Measurements from ENCODE around the gene ETV3. TPM values are rescaled to one million over a fixed set of nuclear protein-coding genes. Genes with fewer than 3 reads are reported as not detected.
A peak's percentile ranks its signal among the peaks of the same experiment; 100 is the strongest.

The ETV3 gene
- total RNA-seq, 4 donors from 2014 or later, result 88.9 to 93.6 (median 90.9) TPM

DNA sequence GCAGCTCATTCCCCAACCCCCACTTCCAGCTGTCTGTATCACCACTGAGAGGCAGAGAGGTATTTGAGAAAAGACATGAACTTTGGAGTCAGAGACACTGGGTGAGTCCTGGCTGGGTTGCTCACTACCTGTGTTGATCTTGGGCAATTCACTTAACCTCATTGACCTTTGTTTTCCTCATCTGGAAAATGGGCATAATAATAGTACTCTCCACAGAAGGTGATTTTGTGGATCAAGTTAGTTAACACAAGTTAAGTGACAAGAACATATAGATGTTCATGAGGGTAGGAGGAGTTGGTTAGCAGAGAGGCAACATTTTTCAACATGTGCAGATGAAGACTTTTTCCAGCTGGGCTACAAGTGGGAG, 21.5 kb downstream of the ETV3 start:
- Histone ChIP-seq H3K9me3 (no peaks in the 10 kb centered on the region), H3K4me3 (no peak overlapping the region), H3K27ac (no peak overlapping the region), H3K4me1 (no peaks in the 10 kb centered on the region), H3K27me3 (peaks cover 11% of the 10 kb centered on the region), H3K36me3 (peaks cover 9% of the 10 kb centered on the region)
- no peak for TF ChIP-seq CTCF (IDR thresholded peaks at IDR 0.05)
- no peak for TF ChIP-seq EP300 (IDR thresholded peaks at IDR 0.05)
- TF ChIP-seq POLR2AphosphoS5 (IDR thresholded peaks at IDR 0.05), result no peak
- TF ChIP-seq POLR2A (IDR thresholded peaks at IDR 0.05), result no peak
- peak in 1 of 2 donors; percentile 8 for DNase-seq (ENCODE audit: low spot score in 2 of 2)

GRCh38 chr1:157115851-157116736, 22.1 kb downstream of the ETV3 start:
- peaks cover 11% of the 10 kb centered on the region for H3K27me3 ChIP-seq
- H3K36me3 ChIP-seq, result peaks cover 9% of the 10 kb centered on the region
- H3K9me3 ChIP-seq, result no peaks in the 10 kb centered on the region
- H3K4me1 ChIP-seq, result no peaks in the 10 kb centered on the region
- peak in 1 of 2 donors; percentile 69 for DNase-seq (ENCODE audit: low spot score in 2 of 2)
- no peak overlapping the region for H3K27ac ChIP-seq
- no peak for TF ChIP-seq EP300 (IDR thresholded peaks at IDR 0.05)
- no peak for TF ChIP-seq CTCF (IDR thresholded peaks at IDR 0.05)
- TF ChIP-seq POLR2AphosphoS5 (IDR thresholded peaks at IDR 0.05), result no peak
- TF ChIP-seq POLR2A (IDR thresholded peaks at IDR 0.05), result no peak
- H3K4me3 ChIP-seq, result no peak overlapping the region
- WGBS, result 81% methylated on average over 16 of the region's 16 CpGs

DNA sequence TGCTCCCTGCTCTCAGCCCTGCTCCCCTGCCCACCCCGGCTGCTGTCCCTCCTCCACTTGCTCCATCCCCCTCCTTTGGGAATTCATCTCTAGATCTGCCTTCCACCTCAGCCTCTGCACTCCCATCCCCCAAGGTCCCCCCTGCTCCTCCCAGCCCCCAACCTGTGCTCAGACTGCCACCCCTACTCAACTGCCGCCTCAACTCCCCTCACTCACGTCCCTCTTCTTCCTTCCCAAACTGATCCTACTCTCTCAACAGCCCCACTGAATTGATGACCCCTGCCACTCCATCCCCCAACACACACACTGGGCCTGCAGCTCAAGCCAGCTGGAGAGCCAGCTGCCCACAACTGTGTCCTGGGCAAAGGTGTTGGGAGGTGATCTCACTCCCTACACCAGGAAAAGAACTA, 22.8 kb downstream of the ETV3 start:
- Histone ChIP-seq H3K9me3 (no peaks in the 10 kb centered on the region), H3K36me3 (peaks cover 9% of the 10 kb centered on the region), H3K4me1 (no peaks in the 10 kb centered on the region), H3K4me3 (no peak overlapping the region), H3K27ac (no peak overlapping the region), H3K27me3 (peaks cover 11% of the 10 kb centered on the region)
- DNase-seq (ENCODE audit: low spot score in 2 of 2), result peak in 1 of 2 donors; percentile 47
- no peak for TF ChIP-seq EP300 (IDR thresholded peaks at IDR 0.05)
- no peak for TF ChIP-seq CTCF (IDR thresholded peaks at IDR 0.05)
- no peak for TF ChIP-seq POLR2A (IDR thresholded peaks at IDR 0.05)
- TF ChIP-seq POLR2AphosphoS5 (IDR thresholded peaks at IDR 0.05), result no peak
- 92% methylated on average over 3 of the region's 3 CpGs for WGBS

DNA sequence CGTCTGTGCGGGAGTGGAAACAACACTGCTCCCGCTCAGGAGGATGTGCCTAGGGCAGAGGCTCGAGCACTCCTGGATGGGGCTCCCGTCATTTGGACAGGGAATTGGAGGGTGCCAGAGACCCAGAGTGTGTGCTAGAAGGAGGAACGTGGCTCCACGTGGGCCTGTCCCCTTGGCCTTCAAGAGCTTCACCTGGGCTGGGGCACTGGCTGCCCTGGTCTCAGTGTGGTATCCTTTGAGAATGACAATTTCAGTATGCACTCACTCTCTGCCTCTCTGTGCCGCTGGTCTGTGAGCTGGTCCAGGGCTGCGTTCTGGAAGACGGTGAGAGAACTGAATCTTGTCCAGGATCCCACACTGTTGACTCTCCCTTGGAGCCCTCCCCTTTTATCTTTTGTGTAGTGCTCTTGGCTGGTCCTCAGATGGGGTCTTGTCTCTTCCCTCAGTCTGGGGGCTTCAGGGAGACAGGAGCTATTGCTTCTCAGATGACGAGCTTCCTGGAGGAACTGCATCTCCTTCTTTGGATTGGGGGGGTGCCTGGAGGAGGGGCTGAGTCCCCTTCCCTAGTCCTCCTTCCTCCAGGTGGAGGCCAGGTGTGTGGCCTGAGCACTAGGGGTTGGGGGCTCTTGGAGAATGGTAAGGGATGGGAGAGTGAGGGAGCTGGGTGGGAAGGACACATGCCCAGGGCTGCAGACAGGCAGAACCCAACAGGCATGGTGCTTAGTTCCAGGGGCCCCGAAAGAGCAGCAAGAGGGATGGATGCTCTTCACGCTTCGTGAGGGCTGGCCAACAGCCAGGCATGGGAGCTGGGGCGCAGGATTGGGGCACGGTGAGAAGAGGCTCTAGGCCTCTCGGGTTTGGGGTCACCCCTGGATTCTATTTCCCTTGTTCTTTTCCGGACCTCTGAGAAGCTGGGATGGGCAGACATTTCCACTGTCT, 23.7 kb downstream of the ETV3 start:
- TF ChIP-seq POLR2AphosphoS5 (IDR thresholded peaks at IDR 0.05) (no peak), CTCF (IDR thresholded peaks at IDR 0.05) (no peak), EP300 (IDR thresholded peaks at IDR 0.05) (no peak), POLR2A (IDR thresholded peaks at IDR 0.05) (no peak)
- 83% methylated on average over 16 of the region's 18 CpGs for WGBS
- peaks cover 11% of the 10 kb centered on the region for H3K27me3 ChIP-seq

DNA sequence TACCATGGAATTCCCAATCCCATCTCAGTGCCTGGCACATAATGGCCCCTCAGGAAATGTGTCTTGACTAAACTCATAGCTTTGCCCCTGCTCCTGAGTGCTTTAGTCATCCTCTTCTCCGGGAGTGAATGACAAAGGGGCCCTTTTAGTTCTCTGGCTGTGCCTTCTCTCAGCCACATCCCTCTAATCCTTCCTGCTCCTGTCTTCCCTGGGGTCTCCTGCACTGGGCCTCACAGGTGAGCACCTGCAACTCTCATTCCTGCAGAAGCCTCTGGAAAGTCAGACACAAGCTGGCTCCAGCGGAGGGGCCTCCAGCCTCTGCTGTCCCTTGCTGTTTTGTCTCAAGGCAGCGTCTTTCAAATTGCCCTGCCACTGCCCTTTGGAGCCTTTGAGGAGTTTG, 24.6 kb downstream of the ETV3 start:
- no peaks in the 10 kb centered on the region for H3K36me3 ChIP-seq
- no peak overlapping the region for H3K27ac ChIP-seq
- peak in 1 of 2 donors; percentile 60 for DNase-seq (ENCODE audit: low spot score in 2 of 2)
- H3K4me3 ChIP-seq, result no peak overlapping the region
- no peaks in the 10 kb centered on the region for H3K9me3 ChIP-seq
- peaks cover 18% of the 10 kb centered on the region for H3K27me3 ChIP-seq
- no peak for TF ChIP-seq POLR2A (IDR thresholded peaks at IDR 0.05)
- TF ChIP-seq POLR2AphosphoS5 (IDR thresholded peaks at IDR 0.05), result no peak
- no peak for TF ChIP-seq EP300 (IDR thresholded peaks at IDR 0.05)
- TF ChIP-seq CTCF (IDR thresholded peaks at IDR 0.05), result no peak
- H3K4me1 ChIP-seq, result no peaks in the 10 kb centered on the region
- 87% methylated on average over 3 of the region's 3 CpGs for WGBS

More for the DNA sequence above, 23.7 kb downstream of the ETV3 start:
- Histone ChIP-seq H3K9me3 (no peaks in the 10 kb centered on the region), H3K4me1 (no peaks in the 10 kb centered on the region), H3K4me3 (no peak overlapping the region), H3K27ac (no peak overlapping the region), H3K36me3 (peaks cover 5% of the 10 kb centered on the region)
- DNase-seq (ENCODE audit: low spot score in 2 of 2), result peak; percentile 36 to 45

Measured in suprapubic skin (tissue), 4 donors.